ENCODE data around the gene NR2E1. TPM values are rescaled to one million over a fixed set of nuclear protein-coding genes. Genes with fewer than 3 reads are reported as not detected.
A peak's percentile ranks its signal among the peaks of the same experiment; 100 is the strongest.

Gene NR2E1
- polyA plus RNA-seq, 2 donors: 0.02 to 0.06 TPM

- H3K4me1 ChIP-seq (ENCODE audit: control insufficient read depth in 2 of 2, insufficient read depth in 2 of 2, low read length in 1 of 2): no peaks in the 10 kb centered on the region
- H3K9me3 ChIP-seq (ENCODE audit: control insufficient read depth in 2 of 2, insufficient read depth in 1 of 2, low read depth in 1 of 2, low read length in 1 of 2): no peaks in the 10 kb centered on the region
- no peak overlapping the region for H3K4me3 ChIP-seq (ENCODE audit: low read depth in 1 of 2, low read length in 2 of 2)
- H3K36me3 ChIP-seq (ENCODE audit: control insufficient read depth in 2 of 2, insufficient read depth in 2 of 2, low read length in 1 of 2): no peaks in the 10 kb centered on the region
- peaks cover 3 to 4% of the 10 kb centered on the region in 2 donors for H3K27me3 ChIP-seq (ENCODE audit: control insufficient read depth in 1 of 2, insufficient read depth in 2 of 2, low read length in 2 of 2)
- WGBS, 2 donors: 40 to 42% methylated on average over 13 of the region's 13 CpGs
- H3K27ac ChIP-seq (ENCODE audit: low read depth in 2 of 2, low read length in 1 of 2): no peak overlapping the region
Observed at GRCh38 chr6:108123481-108123929, 42.3 kb upstream of the NR2E1 start.

GRCh38 chr6:108123946-108124345, 41.9 kb upstream of the NR2E1 start:
- Histone ChIP-seq H3K4me1 (ENCODE audit: control insufficient read depth in 2 of 2, insufficient read depth in 2 of 2, low read length in 1 of 2) (no peaks in the 10 kb centered on the region), H3K27me3 (ENCODE audit: control insufficient read depth in 1 of 2, insufficient read depth in 2 of 2, low read length in 2 of 2) (peaks cover 3 to 4% of the 10 kb centered on the region in 2 donors), H3K9me3 (ENCODE audit: control insufficient read depth in 2 of 2, insufficient read depth in 1 of 2, low read depth in 1 of 2, low read length in 1 of 2) (no peaks in the 10 kb centered on the region), H3K4me3 (ENCODE audit: low read depth in 1 of 2, low read length in 2 of 2) (no peak overlapping the region), H3K27ac (ENCODE audit: low read depth in 2 of 2, low read length in 1 of 2) (no peak overlapping the region), H3K36me3 (ENCODE audit: control insufficient read depth in 2 of 2, insufficient read depth in 2 of 2, low read length in 1 of 2) (no peaks in the 10 kb centered on the region)
- WGBS, 2 donors: 34 to 40% methylated on average over 7 of the region's 7 CpGs

GRCh38 chr6:108127056-108127455, 38.8 kb upstream of the NR2E1 start:
- H3K4me1 ChIP-seq (ENCODE audit: control insufficient read depth in 2 of 2, insufficient read depth in 2 of 2, low read length in 1 of 2): no peaks in the 10 kb centered on the region
- H3K36me3 ChIP-seq (ENCODE audit: control insufficient read depth in 2 of 2, insufficient read depth in 2 of 2, low read length in 1 of 2): no peaks in the 10 kb centered on the region
- no peak overlapping the region for H3K27ac ChIP-seq (ENCODE audit: low read depth in 2 of 2, low read length in 1 of 2)
- H3K9me3 ChIP-seq (ENCODE audit: control insufficient read depth in 2 of 2, insufficient read depth in 1 of 2, low read depth in 1 of 2, low read length in 1 of 2): no peaks in the 10 kb centered on the region
- H3K27me3 ChIP-seq (ENCODE audit: control insufficient read depth in 1 of 2, insufficient read depth in 2 of 2, low read length in 2 of 2): peaks cover 0 to 4% of the 10 kb centered on the region in 2 donors
- 91 to 98% methylated on average over 1 of the region's 1 CpG for WGBS, 2 donors
- H3K4me3 ChIP-seq (ENCODE audit: low read depth in 1 of 2, low read length in 2 of 2): no peak overlapping the region

- WGBS, 2 donors: 51 to 54% methylated on average over 2 of the region's 2 CpGs
Observed at GRCh38 chr6:108127826-108128225, 38.0 kb upstream of the NR2E1 start.

GRCh38 chr6:108130262-108130661, 35.6 kb upstream of the NR2E1 start:
- Histone ChIP-seq H3K27me3 (ENCODE audit: control insufficient read depth in 1 of 2, insufficient read depth in 2 of 2, low read length in 2 of 2) (peaks cover 0 to 4% of the 10 kb centered on the region in 2 donors), H3K4me3 (ENCODE audit: low read depth in 1 of 2, low read length in 2 of 2) (no peak overlapping the region), H3K4me1 (ENCODE audit: control insufficient read depth in 2 of 2, insufficient read depth in 2 of 2, low read length in 1 of 2) (no peaks in the 10 kb centered on the region), H3K27ac (ENCODE audit: low read depth in 2 of 2, low read length in 1 of 2) (no peak overlapping the region), H3K36me3 (ENCODE audit: control insufficient read depth in 2 of 2, insufficient read depth in 2 of 2, low read length in 1 of 2) (no peaks in the 10 kb centered on the region), H3K9me3 (ENCODE audit: control insufficient read depth in 2 of 2, insufficient read depth in 1 of 2, low read depth in 1 of 2, low read length in 1 of 2) (no peaks in the 10 kb centered on the region)

More at GRCh38 chr6:108127826-108128225, 38.0 kb upstream of the NR2E1 start:
- H3K27me3 ChIP-seq (ENCODE audit: control insufficient read depth in 1 of 2, insufficient read depth in 2 of 2, low read length in 2 of 2): peaks cover 0 to 4% of the 10 kb centered on the region in 2 donors
- H3K27ac ChIP-seq (ENCODE audit: low read depth in 2 of 2, low read length in 1 of 2): no peak overlapping the region
- H3K9me3 ChIP-seq (ENCODE audit: control insufficient read depth in 2 of 2, insufficient read depth in 1 of 2, low read depth in 1 of 2, low read length in 1 of 2): no peaks in the 10 kb centered on the region
- no peak overlapping the region for H3K4me3 ChIP-seq (ENCODE audit: low read depth in 1 of 2, low read length in 2 of 2)
- no peaks in the 10 kb centered on the region for H3K36me3 ChIP-seq (ENCODE audit: control insufficient read depth in 2 of 2, insufficient read depth in 2 of 2, low read length in 1 of 2)
- H3K4me1 ChIP-seq (ENCODE audit: control insufficient read depth in 2 of 2, insufficient read depth in 2 of 2, low read length in 1 of 2): no peaks in the 10 kb centered on the region

- WGBS, 2 donors: 62 to 79% methylated on average over 4 of the region's 4 CpGs
- Histone ChIP-seq H3K27ac (ENCODE audit: low read depth in 2 of 2, low read length in 1 of 2) (no peak overlapping the region), H3K27me3 (ENCODE audit: control insufficient read depth in 1 of 2, insufficient read depth in 2 of 2, low read length in 2 of 2) (peaks cover 0 to 3% of the 10 kb centered on the region in 2 donors), H3K4me1 (ENCODE audit: control insufficient read depth in 2 of 2, insufficient read depth in 2 of 2, low read length in 1 of 2) (no peaks in the 10 kb centered on the region), H3K36me3 (ENCODE audit: control insufficient read depth in 2 of 2, insufficient read depth in 2 of 2, low read length in 1 of 2) (no peaks in the 10 kb centered on the region), H3K4me3 (ENCODE audit: low read depth in 1 of 2, low read length in 2 of 2) (no peak overlapping the region), H3K9me3 (ENCODE audit: control insufficient read depth in 2 of 2, insufficient read depth in 1 of 2, low read depth in 1 of 2, low read length in 1 of 2) (no peaks in the 10 kb centered on the region)
Observed at GRCh38 chr6:108132863-108133262, 33.0 kb upstream of the NR2E1 start.

- Histone ChIP-seq H3K27me3 (ENCODE audit: control insufficient read depth in 1 of 2, insufficient read depth in 2 of 2, low read length in 2 of 2) (peaks cover 0 to 3% of the 10 kb centered on the region in 2 donors), H3K4me1 (ENCODE audit: control insufficient read depth in 2 of 2, insufficient read depth in 2 of 2, low read length in 1 of 2) (no peaks in the 10 kb centered on the region)
Observed at GRCh38 chr6:108133594-108134179, 32.1 kb upstream of the NR2E1 start.

GRCh38 chr6:108134213-108134970, 31.4 kb upstream of the NR2E1 start:
- H3K27me3 ChIP-seq (ENCODE audit: control insufficient read depth in 1 of 2, insufficient read depth in 2 of 2, low read length in 2 of 2): peaks cover 0 to 3% of the 10 kb centered on the region in 2 donors
- 37 to 43% methylated on average over 18 of the region's 18 CpGs for WGBS, 2 donors
- no peaks in the 10 kb centered on the region for H3K9me3 ChIP-seq (ENCODE audit: control insufficient read depth in 2 of 2, insufficient read depth in 1 of 2, low read depth in 1 of 2, low read length in 1 of 2)
- H3K36me3 ChIP-seq (ENCODE audit: control insufficient read depth in 2 of 2, insufficient read depth in 2 of 2, low read length in 1 of 2): no peaks in the 10 kb centered on the region
- peak overlapping the region in 1 of 2 donors; percentile 46 for H3K4me3 ChIP-seq (ENCODE audit: low read depth in 1 of 2, low read length in 2 of 2)
- H3K4me1 ChIP-seq (ENCODE audit: control insufficient read depth in 2 of 2, insufficient read depth in 2 of 2, low read length in 1 of 2): no peaks in the 10 kb centered on the region
- peak overlapping the region in 1 of 2 donors; percentile 52 for H3K27ac ChIP-seq (ENCODE audit: low read depth in 2 of 2, low read length in 1 of 2)

More at GRCh38 chr6:108133594-108134179, 32.1 kb upstream of the NR2E1 start:
- H3K36me3 ChIP-seq (ENCODE audit: control insufficient read depth in 2 of 2, insufficient read depth in 2 of 2, low read length in 1 of 2): no peaks in the 10 kb centered on the region
- 4 to 5% methylated on average over 36 of the region's 36 CpGs for WGBS, 2 donors
- H3K9me3 ChIP-seq (ENCODE audit: control insufficient read depth in 2 of 2, insufficient read depth in 1 of 2, low read depth in 1 of 2, low read length in 1 of 2): no peaks in the 10 kb centered on the region
- peak overlapping the region; percentile 52 to 77 for H3K27ac ChIP-seq (ENCODE audit: low read depth in 2 of 2, low read length in 1 of 2)
- H3K4me3 ChIP-seq (ENCODE audit: low read depth in 1 of 2, low read length in 2 of 2): peak overlapping the region; percentile 46 to 54

GRCh38 chr6:108142240-108142639, 23.6 kb upstream of the NR2E1 start:
- H3K27me3 ChIP-seq (ENCODE audit: control insufficient read depth in 1 of 2, insufficient read depth in 2 of 2, low read length in 2 of 2): peaks cover 0 to 2% of the 10 kb centered on the region in 2 donors
- WGBS, 2 donors: 75 to 91% methylated on average over 1 of the region's 1 CpG
- no peaks in the 10 kb centered on the region for H3K9me3 ChIP-seq (ENCODE audit: control insufficient read depth in 2 of 2, insufficient read depth in 1 of 2, low read depth in 1 of 2, low read length in 1 of 2)
- no peak overlapping the region for H3K4me3 ChIP-seq (ENCODE audit: low read depth in 1 of 2, low read length in 2 of 2)
- no peaks in the 10 kb centered on the region for H3K4me1 ChIP-seq (ENCODE audit: control insufficient read depth in 2 of 2, insufficient read depth in 2 of 2, low read length in 1 of 2)
- H3K36me3 ChIP-seq (ENCODE audit: control insufficient read depth in 2 of 2, insufficient read depth in 2 of 2, low read length in 1 of 2): no peaks in the 10 kb centered on the region
- H3K27ac ChIP-seq (ENCODE audit: low read depth in 2 of 2, low read length in 1 of 2): no peak overlapping the region
